H1 (cell line): ENCODE results near the gene TNRC6B. TPM values are rescaled to one million over a fixed set of nuclear protein-coding genes. Genes with fewer than 3 reads are reported as not detected.

Experiments
- ATF3 ChIP-seq: IDR thresholded peaks from 2 replicates; pipeline ENCODE4 v1.6.1; 2011; ENCODE audit warnings: low read depth, mild to moderate bottlenecking, low read length; ENCODE audit not compliant: insufficient read depth
- BCL11A ChIP-seq, 2 experiments: IDR thresholded peaks; one replicate each; pipeline ENCODE4 v1.6.1; 2011; ENCODE audit warnings: low read depth in 2 of 2, low read length in 2 of 2, mild to moderate bottlenecking in 2 of 2
- CBX8 ChIP-seq: fragments of 300-800, 300-1000 bp; sonication (generic); IDR thresholded peaks from 2 replicates; pipeline ENCODE4 v1.7.1; 2016; ENCODE audit warnings: low read depth, low read length, borderline replicate concordance
- CEBPB ChIP-seq: IDR thresholded peaks from 2 replicates; pipeline ENCODE4 v1.6.1; 2012; ENCODE audit warnings: low read depth, low read length
- CHD2 ChIP-seq: IDR thresholded peaks from 2 replicates; pipeline ENCODE4 v1.6.1; 2012; ENCODE audit warnings: low read length, improper control_type of control experiment
- CTBP2 ChIP-seq: IDR thresholded peaks from 2 replicates; pipeline ENCODE4 v1.7.0; 2011; ENCODE audit warnings: borderline replicate concordance, mild to moderate bottlenecking, moderate library complexity, mixed read lengths, low read length; ENCODE audit not compliant: insufficient read depth, insufficient read length
- JUN ChIP-seq: IDR thresholded peaks from 2 replicates; pipeline ENCODE4 v1.6.1; 2011; ENCODE audit warnings: low read depth, mild to moderate bottlenecking, improper control_type of control experiment, low read length
- KDM1A ChIP-seq: fragments of 200-600, 300-600 bp; sonication (generic); IDR thresholded peaks from 2 replicates; pipeline ENCODE4 v1.7.1; 2016; ENCODE audit warnings: mild to moderate bottlenecking, low read length, borderline replicate concordance
- MAX ChIP-seq: IDR thresholded peaks from 2 replicates; pipeline ENCODE4 v1.6.1; 2012; ENCODE audit warnings: inconsistent platforms
- NRF1 ChIP-seq: IDR thresholded peaks from 2 replicates; pipeline ENCODE4 v1.6.1; 2011; ENCODE audit warnings: mild to moderate bottlenecking, low read depth, low read length, improper control_type of control experiment
- PHF8 ChIP-seq: fragments of 200-600 bp; sonication (generic); conservative IDR thresholded peaks from 2 replicates; pipeline ENCODE4 v1.7.1; 2012; ENCODE audit warnings: low read depth, mild to moderate bottlenecking, inconsistent platforms, low read length, moderate library complexity
- POLR2A ChIP-seq, 2 experiments: IDR thresholded peaks; 1 replicate in 1 of 2; 2 replicates in 1 of 2; pipeline ENCODE4 v1.6.1; 2011; ENCODE audit warnings: low read depth in 2 of 2, low read length in 2 of 2, mild to moderate bottlenecking in 2 of 2; ENCODE audit errors: control extremely low read depth in 1 of 2
- POU5F1 ChIP-seq: IDR thresholded peaks from 2 replicates; pipeline ENCODE4 v1.6.1; 2011; ENCODE audit warnings: low read depth, mild to moderate bottlenecking, low read length, moderate library complexity
- RAD21 ChIP-seq, 2 experiments: IDR thresholded peaks in 1 of 2; conservative IDR thresholded peaks in 1 of 2; 2 replicates each; pipeline ENCODE4 v1.6.1; 2011; ENCODE audit warnings: low read depth in 2 of 2, low read length in 2 of 2, improper control_type of control experiment in 1 of 2, inconsistent platforms in 1 of 2, mild to moderate bottlenecking in 1 of 2, moderate library complexity in 1 of 2
- RBBP5 ChIP-seq: IDR thresholded peaks from 2 replicates; pipeline ENCODE4 v1.7.1; 2012; ENCODE audit warnings: low read depth, mild to moderate bottlenecking, inconsistent platforms, low read length, moderate library complexity, borderline replicate concordance
- RFX5 ChIP-seq: IDR thresholded peaks from 2 replicates; pipeline ENCODE4 v1.6.1; 2011; ENCODE audit warnings: low read depth, low read length, improper control_type of control experiment, borderline replicate concordance
- RNF2 ChIP-seq: fragments of 200-900, 300-1000 bp; sonication (generic); IDR thresholded peaks from 2 replicates; pipeline ENCODE4 v1.7.1; 2016; ENCODE audit warnings: borderline replicate concordance, low read depth, mild to moderate bottlenecking, antibody characterized with exemption, low read length; ENCODE audit not compliant: poor library complexity, severe bottlenecking; ENCODE audit errors: missing control alignments
- SP2 ChIP-seq: IDR thresholded peaks from 2 replicates; pipeline ENCODE4 v1.6.1; 2012; ENCODE audit warnings: mild to moderate bottlenecking, low read length, inconsistent platforms
- SUZ12 ChIP-seq: fragments of 200-600 bp; sonication (generic); IDR thresholded peaks from 2 replicates; pipeline ENCODE4 v1.6.1; 2012; ENCODE audit warnings: mild to moderate bottlenecking, inconsistent platforms, low read length, moderate library complexity, mixed read lengths
- TCF12 ChIP-seq: IDR thresholded peaks from 2 replicates; pipeline ENCODE4 v1.6.1; 2011; ENCODE audit warnings: low read depth, mild to moderate bottlenecking, low read length
- USF2 ChIP-seq: IDR thresholded peaks from 2 replicates; pipeline ENCODE4 v1.6.1; 2011; ENCODE audit warnings: low read length, improper control_type of control experiment
- polyA plus RNA-seq, 7 experiments: library from polyadenylated mRNA; depleted of rRNA in 3 of 7; stranded (reverse) in 5 of 7; unstranded in 2 of 7; fragments of >200 nt in 5 of 7; fragments of 200-250 nt in 2 of 7; gene quantifications; 1 replicate in 5 of 7; 2 replicates in 1 of 7; 4 replicates in 1 of 7; pipeline versions ENCODE4 v1.2.1 to v1.2.3, GENCODE V29; 2011 to 2013; ENCODE audit warnings: missing spikeins in 2 of 7, mixed read lengths in 2 of 7
- total RNA-seq: library from RNA; stranded (reverse); fragmentation: NEBNext Ultra II Directional; extraction: Animal tissue kit (Norgen Biotek cat#: 25700); gene quantifications from 2 replicates; pipeline ENCODE4 v1.2.1, GENCODE V29; 2021

TNRC6B gene
- total and polyA plus RNA-seq, 2 of the 8 experiments (the other 6 are each of a cell fraction or from before 2014, with no cell fraction given) = 12.5 to 48.9 TPM

GRCh38 chr22:40177738-40178416, at the start of gene TNRC6B (continued):
- TF ChIP-seq KDM1A (no peak), NRF1 (no peak), RAD21 (IDR thresholded peaks at IDR 0.05 in 1 of 2, conservative IDR thresholded peaks at IDR 0.05 in 1 of 2; ENCODE audit: low read depth in 2 of 2, low read length in 2 of 2) (no peak), CEBPB (no peak; the same call in 1 of the 2 replicates), RBBP5 (no peak), POLR2A (IDR thresholded peaks at IDR 0.05; ENCODE audit: control extremely low read depth in 1 of 2, low read depth in 2 of 2, low read length in 2 of 2) (peak; percentile 97 to 99), RFX5 (no peak), BCL11A (IDR thresholded peaks at IDR 0.05; ENCODE audit: low read depth in 2 of 2, low read length in 2 of 2) (no peak), CBX8 (no peak), MAX (peak; percentile 67; the same call in 1 of the 2 replicates), SUZ12 (no peak), POU5F1 (0 out of 2 replicates have a peak, but pooled peaks have one; percentile 23), JUN (no peak), CHD2 (0 out of 2 replicates have a peak, but pooled peaks have one; percentile 51), USF2 (peak; percentile 88), RNF2 (no peak), CTBP2 (no peak), SP2 (no peak), TCF12 (no peak), PHF8 (peak; percentile 60), ATF3 (no peak)
